IMR-90 (cell line): ENCODE results near the gene PROM2. TPM values are rescaled to one million over a fixed set of nuclear protein-coding genes. Genes with fewer than 3 reads are reported as not detected.

Experiments
- ATAC-seq: fragments of 200-7000 bp; cut with Tn5 transposase; 2 replicates; pipeline ENCODE4 v1.9.1; 2020; ENCODE audit warnings: low read depth, mild to moderate bottlenecking, moderate library complexity
- BruUV-seq: library from RNA; stranded (reverse); fragments of 400-500 nt; replicated peaks from 2 replicates; lab custom pipeline; 2021; lab: Mats Ljungman, UMichigan
- CTCF ChIA-PET: fragments of 300-600 bp; formaldehyde crosslinking; extraction: SDS; loops from one replicate; lab custom pipeline; 2021; ENCODE audit warnings: antibody characterized with exemption; lab: Yijun Ruan, JAX
- POLR2A ChIA-PET: fragments of 300-600 bp; sonication (Branson Sonifier 250); formaldehyde crosslinking; loops from one replicate; lab custom pipeline; 2022; ENCODE audit warnings: antibody characterized with exemption; ENCODE audit not compliant: unreplicated experiment; lab: Charles Lee
- DNase-seq: peaks from one replicate; pipeline ENCODE4 v3.0.0; 2013
- H2AFZ ChIP-seq: replicated peaks from 2 replicates; pipeline ENCODE3; 2013; ENCODE audit warnings: low read length, mild to moderate bottlenecking; ENCODE audit not compliant: poor library complexity
- H2AK5ac ChIP-seq: 2 replicates; pipeline ENCODE4 v1.6.1; 2013; ENCODE audit warnings: low read depth, low read length, inconsistent platforms
- H2AK9ac ChIP-seq: replicated peaks from 2 replicates; pipeline ENCODE3; 2013; ENCODE audit warnings: mild to moderate bottlenecking, low read depth, low read length, moderate library complexity; ENCODE audit not compliant: poor library complexity
- H2BK120ac ChIP-seq: 2 replicates; pipeline ENCODE4 v1.6.1; 2013; ENCODE audit warnings: low read depth, low read length, inconsistent platforms
- H2BK15ac ChIP-seq: 3 replicates; pipeline ENCODE4 v1.6.1; 2013; ENCODE audit warnings: low read depth, low read length, inconsistent platforms
- H2BK20ac ChIP-seq: 2 replicates; pipeline ENCODE4 v1.6.1; 2013; ENCODE audit warnings: low read depth, mild to moderate bottlenecking, inconsistent platforms, low read length, moderate library complexity
- H2BK5ac ChIP-seq: 2 replicates; pipeline ENCODE4 v1.6.1; 2013; ENCODE audit warnings: mild to moderate bottlenecking, low read depth, low read length, inconsistent platforms; ENCODE audit not compliant: poor library complexity, severe bottlenecking
- H3K14ac ChIP-seq: replicated peaks from 2 replicates; pipeline ENCODE4 v1.6.1; 2013; ENCODE audit warnings: low read depth, low read length, inconsistent platforms
- H3K18ac ChIP-seq: 2 replicates; pipeline ENCODE4 v1.6.1; 2013; ENCODE audit warnings: low read depth, low read length, control low read depth
- H3K23ac ChIP-seq: 2 replicates; pipeline ENCODE4 v1.6.1; 2013; ENCODE audit warnings: low read depth, low read length, inconsistent platforms
- H3K27ac ChIP-seq: 2 replicates; pipeline ENCODE4 v1.5.1; 2013; ENCODE audit warnings: mild to moderate bottlenecking, control low read depth, low read length; ENCODE audit not compliant: insufficient read depth
- H3K27me3 ChIP-seq: 2 replicates; pipeline ENCODE4 v1.6.1; 2013; ENCODE audit warnings: low read length; ENCODE audit not compliant: control insufficient read depth, insufficient read depth
- H3K36me3 ChIP-seq: 2 replicates; pipeline ENCODE4 v1.6.1; 2013; ENCODE audit warnings: low read length, mixed read lengths; ENCODE audit not compliant: control insufficient read depth, insufficient read depth
- H3K4ac ChIP-seq: 2 replicates; pipeline ENCODE4 v1.6.1; 2013; ENCODE audit warnings: low read depth, low read length, inconsistent platforms
- H3K4me1 ChIP-seq: 2 replicates; pipeline ENCODE4 v1.6.1; 2013; ENCODE audit warnings: low read length, mixed read lengths; ENCODE audit not compliant: control insufficient read depth, insufficient read depth
- H3K4me2 ChIP-seq: 2 replicates; pipeline ENCODE4 v1.6.1; 2013; ENCODE audit warnings: low read depth, mild to moderate bottlenecking, control low read depth, low read length, moderate library complexity
- H3K4me3 ChIP-seq: 2 replicates; pipeline ENCODE4 v1.5.1; 2013; ENCODE audit warnings: low read depth, mild to moderate bottlenecking, control low read depth, low read length, moderate library complexity; ENCODE audit not compliant: insufficient read depth
- H3K56ac ChIP-seq: 2 replicates; pipeline ENCODE4 v1.6.1; 2013; ENCODE audit warnings: low read length, inconsistent platforms; ENCODE audit not compliant: insufficient read depth; ENCODE audit errors: extremely low read depth
- H3K79me1 ChIP-seq, 2 experiments: 2 replicates each; pipeline ENCODE4 v1.6.1; 2013; ENCODE audit warnings: low read length in 2 of 2, inconsistent platforms in 1 of 2, low read depth in 1 of 2
- H3K9ac ChIP-seq: 2 replicates; pipeline ENCODE4 v1.6.1; 2013; ENCODE audit warnings: low read depth, low read length, control low read depth
- H3K9me1 ChIP-seq: 2 replicates; pipeline ENCODE4 v1.6.1; 2013; ENCODE audit warnings: low read length, inconsistent platforms; ENCODE audit not compliant: insufficient read depth
- H3K9me3 ChIP-seq: 2 replicates; pipeline ENCODE4 v1.6.1; 2013; ENCODE audit warnings: low read length; ENCODE audit not compliant: control insufficient read depth, insufficient read depth
- H4K20me1 ChIP-seq: 2 replicates; pipeline ENCODE4 v1.6.1; 2013; ENCODE audit warnings: low read length, inconsistent platforms; ENCODE audit not compliant: insufficient read depth
- H4K5ac ChIP-seq: 2 replicates; pipeline ENCODE4 v1.6.1; 2013; ENCODE audit warnings: mild to moderate bottlenecking, low read depth, low read length, control low read depth
- H4K8ac ChIP-seq, 2 experiments: 2 replicates each; pipeline ENCODE4 v1.6.1; 2013; ENCODE audit warnings: low read depth in 2 of 2, low read length in 2 of 2, control low read depth in 1 of 2, inconsistent platforms in 1 of 2
- H4K91ac ChIP-seq: 2 replicates; pipeline ENCODE4 v1.6.1; 2013; ENCODE audit warnings: low read depth, low read length, inconsistent platforms; ENCODE audit not compliant: insufficient read depth
- BHLHE40 ChIP-seq: fragments of 150-350 bp; IDR thresholded peaks from 2 replicates; pipeline ENCODE4 v1.6.1; 2016; ENCODE audit warnings: mild to moderate bottlenecking, low read depth, low read length
- CEBPB ChIP-seq: IDR thresholded peaks from 2 replicates; pipeline ENCODE4 v1.6.1; 2012; ENCODE audit warnings: low read depth, low read length, improper control_type of control experiment
- CHD1 ChIP-seq: IDR thresholded peaks from 2 replicates; pipeline ENCODE4 v1.6.1; 2012; ENCODE audit warnings: low read depth, low read length, improper control_type of control experiment
- FOS ChIP-seq: fragments of 150-350 bp; IDR thresholded peaks from 2 replicates; pipeline ENCODE4 v1.6.1; 2016; ENCODE audit warnings: low read depth, low read length
- MAZ ChIP-seq: IDR thresholded peaks from 2 replicates; pipeline ENCODE4 v1.6.1; 2012; ENCODE audit warnings: low read depth, mild to moderate bottlenecking, low read length, improper control_type of control experiment, moderate library complexity, borderline replicate concordance
- MXI1 ChIP-seq: IDR thresholded peaks from 2 replicates; pipeline ENCODE4 v1.6.1; 2012; ENCODE audit warnings: low read depth, mild to moderate bottlenecking, low read length, moderate library complexity, borderline replicate concordance
- NFE2L2 ChIP-seq: fragments of 150-350 bp; IDR thresholded peaks from 2 replicates; pipeline ENCODE4 v1.6.1; 2016; ENCODE audit warnings: low read depth, mild to moderate bottlenecking, low read length
- POLR2A ChIP-seq: IDR thresholded peaks from 2 replicates; pipeline ENCODE4 v1.6.1; 2012; ENCODE audit warnings: mild to moderate bottlenecking, low read depth, low read length
- RAD21 ChIP-seq: IDR thresholded peaks from 2 replicates; pipeline ENCODE4 v1.6.1; 2012; ENCODE audit warnings: low read length, improper control_type of control experiment
- RCOR1 ChIP-seq: IDR thresholded peaks from 2 replicates; pipeline ENCODE4 v1.6.1; 2012; ENCODE audit warnings: mild to moderate bottlenecking, low read length, improper control_type of control experiment; ENCODE audit not compliant: insufficient replicate concordance
- RFX5 ChIP-seq: IDR thresholded peaks from 2 replicates; pipeline ENCODE4 v1.8.0; 2012; ENCODE audit warnings: low read depth, mild to moderate bottlenecking, low read length, moderate library complexity
- SMC3 ChIP-seq: fragments of 150-350 bp; IDR thresholded peaks from 2 replicates; pipeline ENCODE4 v1.6.1; 2016; ENCODE audit warnings: low read depth, mild to moderate bottlenecking, antibody characterized with exemption, low read length, moderate library complexity
- WGBS, 2 experiments: methylation state at CpG; one replicate each; pipeline versions ENCODE4 v1.1.5 to v1.1.7; 2013; ENCODE audit warnings: missing lambda C conversion rate in 2 of 2; ENCODE audit not compliant: insufficient read length in 1 of 2; ENCODE audit errors: extremely low coverage in 2 of 2; 5-methylcytosine and 5-hydroxymethylcytosine counted together
- dilution Hi-C: fragments of 300-500 bp; cut with HindIII; formaldehyde crosslinking; loops from one replicate; pipeline ENCODE4 v1.14.3; 2018; ENCODE audit warnings: low sequenced_read_pairs; ENCODE audit not compliant: unreplicated experiment
- in situ Hi-C: fragments of 300-500 bp; cut with MboI; formaldehyde crosslinking; loops from 3 replicates; pipeline ENCODE4 v1.14.3; 2019; ENCODE audit warnings: low sequenced_read_pairs, inconsistent platforms, mixed read lengths
- intact Hi-C: fragments of 100-400 bp; cut with micrococcal nuclease; formaldehyde crosslinking; loops from 2 replicates; pipeline ENCODE4 v1.10.0; 2022
- polyA plus RNA-seq, 3 experiments: library from polyadenylated mRNA; depleted of rRNA; stranded (reverse); fragments of >200 nt; gene quantifications; 2 replicates each; pipeline ENCODE4 v1.2.3, GENCODE V29; 2012; ENCODE audit warnings: low replicate concordance in 1 of 3
- total RNA-seq: library from RNA; depleted of rRNA; stranded (reverse); fragments of >200 nt; gene quantifications from 2 replicates; pipeline ENCODE4 v1.2.3, GENCODE V29; 2012
- TF ChIP-seq, protein P1 (sequence below): fragments of 150-350 bp; IDR thresholded peaks from 2 replicates; pipeline ENCODE4 v1.6.1; 2017; ENCODE audit warnings: mild to moderate bottlenecking, antibody characterized with exemption, low read length, low read depth
- TF ChIP-seq, protein P2 (sequence below): fragments of 150-350 bp; IDR thresholded peaks from 2 replicates; pipeline ENCODE4 v1.6.1; 2016; ENCODE audit warnings: low read depth, mild to moderate bottlenecking, low read length, moderate library complexity, borderline replicate concordance
- TF ChIP-seq, protein P3 (sequence below): conservative IDR thresholded peaks from 2 replicates; pipeline ENCODE4 v1.5.1; 2012; ENCODE audit warnings: mild to moderate bottlenecking, low read depth, low read length, improper control_type of control experiment

The PROM2 gene
- total and polyA plus RNA-seq, 2 of the 4 experiments (the other 2 are of a cell fraction) = 0.26 TPM; not detected in 1

DNA sequence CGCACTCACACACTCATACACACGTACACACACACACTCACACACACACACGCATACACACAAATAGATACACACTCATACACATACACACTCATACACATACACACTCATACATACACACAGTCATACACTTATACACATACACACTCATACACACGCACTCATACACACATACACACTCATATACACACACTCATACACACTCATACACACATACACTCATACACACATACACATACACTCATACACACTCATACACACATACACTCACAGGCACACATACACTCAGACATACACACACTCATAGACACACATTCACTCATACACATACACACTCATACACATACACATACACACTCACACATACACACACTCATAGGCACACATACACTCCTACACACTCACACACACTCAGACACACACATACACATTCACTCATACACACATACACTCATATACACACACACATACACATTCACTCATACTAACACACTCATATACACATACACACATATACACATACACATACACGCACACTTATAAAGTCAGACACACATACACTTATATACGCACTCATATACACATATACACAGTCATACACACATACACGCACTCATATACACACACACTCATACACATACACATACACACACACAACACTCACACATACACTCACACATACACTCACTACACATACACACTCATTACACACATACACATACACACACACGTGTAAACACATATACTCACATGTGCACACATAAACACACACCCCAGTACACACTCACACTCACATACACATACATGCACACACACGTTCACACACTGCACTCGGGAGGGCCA, 51.6 kb downstream of the PROM2 start:
- no peak overlapping the region for H3K27ac ChIP-seq
- H3K4me2 ChIP-seq = no peak overlapping the region
- no peak overlapping the region for H4K8ac ChIP-seq
- in situ Hi-C loops = no loop called here
- POLR2A ChIA-PET = no interaction called here
- H2AK5ac ChIP-seq = no peak overlapping the region
- H4K91ac ChIP-seq = no peak overlapping the region
- no peak overlapping the region for H4K5ac ChIP-seq
- intact Hi-C loops = no loop called here
- dilution Hi-C loops = no loop called here
- WGBS, 2 experiments = 89 to 100% methylated on average over 2 to 10 of the region's 10 CpGs
- no peak overlapping the region for H3K9ac ChIP-seq
- no peaks in the 10 kb centered on the region for H3K9me1 ChIP-seq
- no peak overlapping the region for H2AK9ac ChIP-seq
- DNase-seq (no peak), ATAC-seq (no peak)
- H3K4ac ChIP-seq = no peak overlapping the region
- peak overlapping the region; percentile 80 for H2BK5ac ChIP-seq
- no peaks in the 10 kb centered on the region for H3K36me3 ChIP-seq
- H4K20me1 ChIP-seq = no peaks in the 10 kb centered on the region
- no peak overlapping the region for H2BK120ac ChIP-seq
- H3K79me1 ChIP-seq = no peaks in the 10 kb centered on the region
- H3K27me3 ChIP-seq = no peaks in the 10 kb centered on the region; the same call in 1 of the 2 replicates
- no peak overlapping the region for H3K14ac ChIP-seq
- no peaks in the 10 kb centered on the region for H3K9me3 ChIP-seq
- no peak overlapping the region for H2BK20ac ChIP-seq
- CTCF ChIA-PET = no interaction called here
- H3K4me3 ChIP-seq = no peak overlapping the region
- peaks cover 3% of the 10 kb centered on the region; the same call in 1 of the 2 replicates for H3K4me1 ChIP-seq
- no peak overlapping the region for H2AFZ ChIP-seq
- H3K56ac ChIP-seq = no peak overlapping the region
- H2BK15ac ChIP-seq = no peak overlapping the region
- no TSS peak for BruUV-seq
- H3K23ac ChIP-seq = no peak overlapping the region
- no peak overlapping the region for H3K18ac ChIP-seq
- TF ChIP-seq RFX5 (no peak), CHD1 (no peak), RAD21 (no peak), FOS (no peak), CEBPB (no peak), MXI1 (no peak), POLR2A (no peak), MAZ (no peak), BHLHE40 (no peak), RCOR1 (no peak), SMC3 (no peak), NFE2L2 (no peak)
- TF ChIP-seq, protein P1, sequence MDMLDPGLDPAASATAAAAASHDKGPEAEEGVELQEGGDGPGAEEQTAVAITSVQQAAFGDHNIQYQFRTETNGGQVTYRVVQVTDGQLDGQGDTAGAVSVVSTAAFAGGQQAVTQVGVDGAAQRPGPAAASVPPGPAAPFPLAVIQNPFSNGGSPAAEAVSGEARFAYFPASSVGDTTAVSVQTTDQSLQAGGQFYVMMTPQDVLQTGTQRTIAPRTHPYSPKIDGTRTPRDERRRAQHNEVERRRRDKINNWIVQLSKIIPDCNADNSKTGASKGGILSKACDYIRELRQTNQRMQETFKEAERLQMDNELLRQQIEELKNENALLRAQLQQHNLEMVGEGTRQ = no peak
- TF ChIP-seq, protein P2, sequence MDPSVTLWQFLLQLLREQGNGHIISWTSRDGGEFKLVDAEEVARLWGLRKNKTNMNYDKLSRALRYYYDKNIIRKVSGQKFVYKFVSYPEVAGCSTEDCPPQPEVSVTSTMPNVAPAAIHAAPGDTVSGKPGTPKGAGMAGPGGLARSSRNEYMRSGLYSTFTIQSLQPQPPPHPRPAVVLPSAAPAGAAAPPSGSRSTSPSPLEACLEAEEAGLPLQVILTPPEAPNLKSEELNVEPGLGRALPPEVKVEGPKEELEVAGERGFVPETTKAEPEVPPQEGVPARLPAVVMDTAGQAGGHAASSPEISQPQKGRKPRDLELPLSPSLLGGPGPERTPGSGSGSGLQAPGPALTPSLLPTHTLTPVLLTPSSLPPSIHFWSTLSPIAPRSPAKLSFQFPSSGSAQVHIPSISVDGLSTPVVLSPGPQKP = no peak
- TF ChIP-seq, protein P3, sequence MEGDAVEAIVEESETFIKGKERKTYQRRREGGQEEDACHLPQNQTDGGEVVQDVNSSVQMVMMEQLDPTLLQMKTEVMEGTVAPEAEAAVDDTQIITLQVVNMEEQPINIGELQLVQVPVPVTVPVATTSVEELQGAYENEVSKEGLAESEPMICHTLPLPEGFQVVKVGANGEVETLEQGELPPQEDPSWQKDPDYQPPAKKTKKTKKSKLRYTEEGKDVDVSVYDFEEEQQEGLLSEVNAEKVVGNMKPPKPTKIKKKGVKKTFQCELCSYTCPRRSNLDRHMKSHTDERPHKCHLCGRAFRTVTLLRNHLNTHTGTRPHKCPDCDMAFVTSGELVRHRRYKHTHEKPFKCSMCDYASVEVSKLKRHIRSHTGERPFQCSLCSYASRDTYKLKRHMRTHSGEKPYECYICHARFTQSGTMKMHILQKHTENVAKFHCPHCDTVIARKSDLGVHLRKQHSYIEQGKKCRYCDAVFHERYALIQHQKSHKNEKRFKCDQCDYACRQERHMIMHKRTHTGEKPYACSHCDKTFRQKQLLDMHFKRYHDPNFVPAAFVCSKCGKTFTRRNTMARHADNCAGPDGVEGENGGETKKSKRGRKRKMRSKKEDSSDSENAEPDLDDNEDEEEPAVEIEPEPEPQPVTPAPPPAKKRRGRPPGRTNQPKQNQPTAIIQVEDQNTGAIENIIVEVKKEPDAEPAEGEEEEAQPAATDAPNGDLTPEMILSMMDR = no peak
